HG02870 (cell line): Measurements from ENCODE around the gene CMTM2.
"Not testable (repeated sequence)": the region's sequence is repeated elsewhere in the genome, so short reads cannot be mapped to it uniquely, and the experiment has no call there.

Experiments
- ATAC-seq: cut with Tn5 transposase; IDR thresholded peaks from one replicate; pipeline ENCODE4 v1.9.1; 2021; ENCODE audit warnings: mild to moderate bottlenecking, moderate library complexity; ENCODE audit not compliant: unreplicated experiment

Gene CMTM2

DNA sequence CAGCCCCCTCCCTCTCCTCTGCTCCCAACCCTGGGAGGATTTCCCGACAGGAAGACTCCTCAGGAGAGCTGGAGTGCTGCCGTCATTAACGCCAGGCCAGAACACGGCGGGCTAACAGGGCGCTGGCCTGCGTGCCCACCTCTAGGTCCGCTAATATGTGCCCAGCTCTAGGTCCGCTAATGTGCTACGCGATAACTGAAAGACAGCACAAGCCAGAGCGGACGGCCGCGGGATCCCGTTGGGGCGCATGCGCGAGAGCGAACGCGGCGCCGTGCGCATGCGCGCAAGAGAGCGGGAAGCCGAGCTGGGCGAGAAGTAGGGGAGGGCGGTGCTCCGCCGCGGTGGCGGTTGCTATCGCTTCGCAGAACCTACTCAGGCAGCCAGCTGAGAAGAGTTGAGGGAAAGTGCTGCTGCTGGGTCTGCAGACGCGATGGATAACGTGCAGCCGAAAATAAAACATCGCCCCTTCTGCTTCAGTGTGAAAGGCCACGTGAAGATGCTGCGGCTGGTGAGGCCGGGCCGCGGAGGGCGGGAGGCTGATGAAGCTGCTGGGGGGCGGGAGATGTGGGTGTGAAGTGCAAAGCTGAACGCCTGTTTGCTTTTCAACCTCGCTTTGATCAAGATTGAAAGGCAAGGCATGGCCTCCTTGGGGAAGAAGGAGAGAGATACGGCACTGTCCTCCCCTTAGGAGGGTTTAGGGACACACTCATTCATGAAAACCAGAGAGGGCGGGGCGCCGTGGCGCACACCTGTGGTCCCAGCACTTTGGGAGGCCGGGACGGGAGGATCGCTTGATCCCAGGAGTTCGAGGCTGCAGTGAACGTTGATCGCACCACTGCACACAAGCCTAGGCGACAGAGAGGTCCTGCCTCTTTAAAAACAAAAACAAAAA, 26.7 kb upstream of the CMTM2 start, which contains the start of gene CKLF:
CKLF (plus strand) TSS at position 291 of the 892 bp plus-strand sequence; CDS start at position 431, 140 bp downstream.
- peak; percentile 61 for ATAC-seq

DNA sequence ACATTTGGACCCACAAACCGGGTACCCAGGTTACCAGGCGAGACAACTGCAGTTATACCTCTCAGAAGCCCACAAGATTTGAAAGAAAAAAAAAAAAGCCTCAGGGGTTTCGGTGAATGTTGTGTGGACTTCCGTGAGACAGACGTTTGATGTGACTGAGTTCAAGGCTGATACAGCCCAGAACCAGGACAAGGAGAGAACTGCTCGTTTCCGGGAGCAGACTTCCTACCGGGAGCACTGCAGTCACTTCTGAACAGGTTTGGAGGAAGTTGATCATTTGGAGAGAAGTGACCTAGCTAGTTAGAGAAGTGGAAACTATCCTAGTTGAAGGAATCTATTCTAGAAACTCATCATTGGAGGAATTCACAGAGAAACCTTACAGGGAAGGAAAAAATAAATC, 26.0 kb upstream of the CMTM2 start:
- no peak for ATAC-seq

DNA sequence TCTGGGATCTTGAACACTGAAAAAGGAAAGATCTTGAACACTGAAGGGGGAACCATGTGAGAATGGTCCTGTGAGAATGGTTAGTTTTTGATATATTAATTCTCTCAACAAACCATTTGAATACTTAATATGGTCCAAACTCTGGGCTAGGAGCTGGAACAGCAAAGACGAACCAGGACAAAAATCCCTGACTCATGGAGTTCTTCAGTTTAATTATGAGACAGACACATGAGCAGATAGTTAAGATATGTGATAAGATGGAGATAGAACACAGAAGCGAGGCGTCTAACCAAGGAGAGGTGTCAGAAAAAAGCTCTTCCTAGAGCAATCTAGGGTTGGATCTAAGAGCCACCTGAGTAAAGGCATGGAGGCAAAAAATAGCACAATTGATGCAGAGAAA, 25.2 kb upstream of the CMTM2 start:
- no peak for ATAC-seq

GRCh38 chr16:66554495-66554894, 24.8 kb upstream of the CMTM2 start:
- no peak for ATAC-seq

DNA sequence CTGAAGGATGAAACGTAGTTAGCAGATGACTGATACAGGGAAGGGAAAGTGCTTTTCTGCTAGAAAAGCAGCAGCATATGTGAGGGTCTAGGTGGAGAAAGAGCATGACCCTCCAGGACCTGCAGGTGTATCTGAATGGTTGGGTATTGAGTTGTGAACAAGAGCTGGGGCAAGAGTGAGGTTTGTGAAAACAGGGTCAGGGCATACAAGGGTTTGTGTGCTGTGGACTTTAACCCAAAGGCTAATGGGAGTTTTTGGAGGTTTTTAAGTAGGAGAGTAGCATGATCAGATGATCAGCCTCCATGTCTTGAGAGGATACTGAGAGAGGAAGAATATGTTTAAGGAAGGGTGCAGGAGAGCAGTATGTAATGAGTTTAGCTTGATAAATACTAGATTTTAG, 19.2 kb upstream of the CMTM2 start:
- no peak for ATAC-seq

- ATAC-seq = no peak
Measured at GRCh38 chr16:66561381-66562080, 17.7 kb upstream of the CMTM2 start.

DNA sequence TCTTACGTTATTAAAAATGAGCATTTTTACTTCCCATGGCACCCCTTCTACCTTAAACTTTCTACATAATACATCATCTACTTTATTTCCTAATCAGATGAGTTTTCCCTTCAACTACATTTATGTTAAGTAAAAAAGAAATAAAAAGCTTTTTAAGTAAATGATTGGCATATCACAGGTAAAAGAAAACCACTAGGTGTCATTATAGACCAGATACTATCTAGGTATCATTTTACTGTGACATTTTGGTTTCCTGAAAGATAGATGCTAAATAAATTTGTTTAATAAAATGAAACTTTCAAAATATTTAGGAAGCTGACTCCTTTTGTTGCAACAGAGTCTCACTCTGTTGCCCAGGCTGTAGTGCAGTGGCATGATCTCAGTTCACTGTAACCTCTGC, 16.9 kb upstream of the CMTM2 start:
- ATAC-seq = no peak

DNA sequence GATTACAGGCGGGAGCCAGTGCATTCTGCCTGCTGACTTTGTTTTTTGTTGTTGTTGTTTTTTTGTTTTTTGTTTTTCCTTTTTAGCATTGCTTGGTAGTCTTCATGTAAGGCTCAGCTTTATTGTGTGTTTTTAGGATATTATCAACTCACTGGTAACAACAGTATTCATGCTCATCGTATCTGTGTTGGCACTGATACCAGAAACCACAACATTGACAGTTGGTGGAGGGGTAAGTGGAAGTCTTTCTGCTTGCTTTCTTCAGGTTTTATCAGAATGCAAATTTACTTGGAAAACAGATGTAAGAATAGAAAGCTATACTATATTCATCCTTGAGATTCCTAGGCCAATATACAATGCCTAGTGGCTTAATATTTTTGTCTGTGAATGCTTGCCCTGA, 16.3 kb upstream of the CMTM2 start:
- no peak for ATAC-seq

DNA sequence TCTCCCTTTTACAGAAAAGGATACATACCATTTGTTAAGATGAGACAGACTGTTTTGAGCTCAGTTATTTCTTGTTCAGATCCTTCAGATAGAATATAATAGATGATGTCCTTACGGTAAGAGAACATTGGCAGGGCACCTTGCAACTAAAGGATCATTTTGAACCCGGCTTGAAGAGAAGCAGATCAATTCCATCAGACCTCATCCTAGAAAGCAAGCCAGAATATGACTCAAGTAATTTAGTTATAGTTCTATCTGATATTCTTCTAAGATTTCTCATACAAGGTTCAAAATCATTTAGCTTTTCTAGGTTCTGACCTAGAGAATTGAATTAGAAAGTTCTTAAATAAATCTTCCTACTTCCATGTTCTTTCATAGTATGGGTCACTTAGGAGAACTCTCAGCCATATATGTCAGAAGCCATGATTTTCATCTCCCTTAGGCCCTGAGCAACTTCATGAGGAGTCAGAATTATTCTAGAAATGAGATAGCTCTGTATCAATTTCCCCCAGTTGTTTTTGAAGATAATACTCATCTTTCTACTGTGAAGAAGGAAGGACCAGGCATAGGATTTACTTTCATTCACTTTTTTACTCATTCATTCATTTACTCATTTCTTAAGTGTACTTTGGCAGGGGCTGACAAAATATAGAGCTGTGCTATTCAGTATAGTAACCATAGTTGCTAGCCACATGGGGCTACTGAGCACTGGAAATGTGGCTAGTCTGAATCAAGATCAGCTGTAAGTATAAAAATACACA, 15.5 kb upstream of the CMTM2 start:
- ATAC-seq = peak; percentile 67

DNA sequence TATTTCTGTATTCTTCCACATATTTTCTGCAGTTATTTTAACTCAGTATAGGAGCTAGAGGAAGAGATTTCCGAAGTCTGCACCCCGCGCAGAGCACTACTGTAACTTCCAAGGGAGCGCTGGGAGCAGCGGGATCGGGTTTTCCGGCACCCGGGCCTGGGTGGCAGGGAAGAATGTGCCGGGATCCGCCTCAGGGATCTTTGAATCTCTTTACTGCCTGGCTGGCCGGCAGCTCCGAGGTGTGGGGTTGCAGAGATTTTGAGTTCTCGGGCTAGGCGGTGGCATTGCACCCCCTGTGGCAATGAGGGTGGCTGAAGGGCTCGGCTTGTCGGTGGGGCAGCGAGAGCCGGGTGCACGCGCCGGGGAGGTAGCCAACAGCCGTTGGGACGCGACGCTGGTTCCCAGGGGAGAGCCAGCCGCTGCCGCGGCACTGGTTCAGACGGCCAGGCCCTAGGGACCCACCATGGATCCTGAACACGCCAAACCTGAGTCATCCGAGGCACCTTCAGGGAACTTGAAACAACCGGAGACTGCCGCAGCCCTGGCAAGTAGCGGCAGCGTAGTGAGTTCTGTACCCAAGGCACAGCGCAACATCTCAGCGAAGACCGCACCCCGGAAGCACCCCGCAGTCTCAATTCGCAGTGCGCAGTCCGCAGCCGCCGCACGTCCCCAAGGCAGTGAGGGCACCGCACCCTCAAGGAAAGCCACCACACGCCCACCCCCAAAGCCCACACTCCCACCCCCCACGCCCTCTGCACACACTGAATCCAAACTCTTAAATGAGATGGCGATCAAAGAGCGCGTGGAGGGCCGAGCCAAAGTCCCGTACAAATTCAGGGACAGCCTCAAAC, 13.0 kb upstream of the CMTM2 start, which contains the start of gene CMTM1:
CMTM1 (plus strand) TSS at position 389 of the 851 bp plus-strand sequence; CDS start at position 464, 75 bp downstream.
- no peak for ATAC-seq

DNA sequence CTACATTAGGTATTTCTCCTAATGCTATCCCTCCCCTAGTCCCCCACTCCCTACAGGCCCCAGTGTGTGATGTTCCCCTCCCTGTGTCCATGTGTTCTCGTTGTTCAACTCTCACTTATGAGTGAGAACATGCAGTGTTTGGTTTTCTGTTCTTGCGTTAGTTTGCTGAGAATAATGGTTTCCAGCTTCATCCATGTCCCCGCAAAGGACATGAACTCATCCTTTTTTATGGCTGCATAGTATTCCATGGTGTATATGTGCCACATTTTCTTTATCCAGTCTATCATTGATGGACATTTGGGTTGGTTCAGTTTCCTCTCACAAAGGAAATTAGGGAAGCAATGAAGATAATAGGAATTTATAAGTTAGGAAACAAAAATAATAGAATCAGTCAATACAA, 12.0 kb upstream of the CMTM2 start:
- not testable (repeated sequence) for ATAC-seq

DNA sequence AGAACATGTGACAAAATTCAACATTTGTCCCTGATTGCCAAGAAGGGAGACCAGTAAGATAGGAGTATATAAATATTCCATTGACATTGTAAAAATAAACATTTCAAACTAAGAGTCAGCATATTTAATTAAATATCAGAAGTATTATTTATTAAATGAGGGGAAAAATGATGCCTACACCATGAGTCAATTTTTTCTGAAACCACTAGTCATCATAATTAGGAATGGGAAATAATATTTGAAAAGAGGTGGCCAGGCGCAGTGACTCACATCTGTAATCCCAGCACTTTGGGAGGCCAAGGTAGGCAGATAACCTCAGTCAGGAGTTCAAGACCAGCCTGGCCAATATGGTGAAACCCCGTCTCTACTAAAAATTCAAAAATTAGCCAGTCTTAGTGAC, 10.9 kb upstream of the CMTM2 start:
- ATAC-seq = no peak

- ATAC-seq = no peak
Measured at GRCh38 chr16:66569131-66569530, 10.1 kb upstream of the CMTM2 start.

GRCh38 chr16:66569827-66570405, 9.3 kb upstream of the CMTM2 start:
- no peak for ATAC-seq

- ATAC-seq = no peak
Measured at GRCh38 chr16:66572356-66572755, 6.9 kb upstream of the CMTM2 start.

GRCh38 chr16:66574081-66574480, 5.2 kb upstream of the CMTM2 start:
- ATAC-seq = no peak

GRCh38 chr16:66574531-66574930, 4.7 kb upstream of the CMTM2 start:
- no peak for ATAC-seq

- ATAC-seq = no peak
Measured at GRCh38 chr16:66575060-66575459, 4.2 kb upstream of the CMTM2 start.

DNA sequence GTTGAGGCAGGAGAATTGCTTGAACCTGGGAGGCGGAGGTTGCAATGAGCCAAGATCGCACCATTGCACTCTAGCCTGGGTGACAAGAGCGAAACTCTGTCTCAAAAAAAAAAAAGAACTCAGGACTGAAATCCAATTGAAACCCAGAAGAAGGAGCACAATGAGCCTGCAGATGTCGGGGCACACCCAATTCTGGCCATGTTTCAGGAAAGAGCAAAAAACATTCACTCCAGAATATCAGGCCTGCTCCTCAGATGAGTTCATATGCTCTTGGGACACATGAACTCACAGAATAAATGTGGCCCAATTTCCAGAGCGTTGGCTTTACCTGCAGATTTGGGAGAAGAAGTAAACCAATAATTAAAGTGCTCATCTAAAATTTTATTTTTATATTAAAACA, 3.0 kb upstream of the CMTM2 start:
- ATAC-seq = no peak

DNA sequence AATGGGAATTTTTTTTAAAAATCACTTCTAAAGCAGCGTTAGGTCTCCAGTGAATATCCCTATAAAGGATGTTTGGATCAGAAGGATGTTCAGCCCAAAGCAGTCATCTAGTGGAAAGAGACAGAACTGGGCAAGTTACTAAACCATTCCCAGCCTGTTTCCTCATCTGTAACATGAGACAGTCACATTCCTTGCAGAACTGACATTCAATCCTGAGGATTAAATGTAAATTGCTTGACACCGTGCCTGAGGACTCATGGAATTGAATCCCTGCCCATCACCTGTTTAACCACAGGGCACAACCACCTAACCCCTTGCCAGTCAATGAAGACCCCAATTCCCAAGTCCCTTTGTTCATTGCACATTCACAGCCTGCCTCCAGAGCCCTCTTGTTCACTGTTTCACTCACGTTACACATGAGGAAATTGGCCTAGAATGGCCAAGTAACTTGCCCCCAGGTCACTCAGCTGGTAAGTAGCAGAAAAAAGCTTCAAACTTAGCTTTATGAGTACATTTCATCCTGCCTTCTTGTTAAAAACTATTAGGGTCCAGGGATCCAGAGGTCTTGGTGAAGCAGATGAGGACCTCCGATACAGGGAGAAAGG, 1.4 kb downstream of the CMTM2 start:
- ATAC-seq = no peak
